ENCODE results near the gene IL15RA.

DNA sequence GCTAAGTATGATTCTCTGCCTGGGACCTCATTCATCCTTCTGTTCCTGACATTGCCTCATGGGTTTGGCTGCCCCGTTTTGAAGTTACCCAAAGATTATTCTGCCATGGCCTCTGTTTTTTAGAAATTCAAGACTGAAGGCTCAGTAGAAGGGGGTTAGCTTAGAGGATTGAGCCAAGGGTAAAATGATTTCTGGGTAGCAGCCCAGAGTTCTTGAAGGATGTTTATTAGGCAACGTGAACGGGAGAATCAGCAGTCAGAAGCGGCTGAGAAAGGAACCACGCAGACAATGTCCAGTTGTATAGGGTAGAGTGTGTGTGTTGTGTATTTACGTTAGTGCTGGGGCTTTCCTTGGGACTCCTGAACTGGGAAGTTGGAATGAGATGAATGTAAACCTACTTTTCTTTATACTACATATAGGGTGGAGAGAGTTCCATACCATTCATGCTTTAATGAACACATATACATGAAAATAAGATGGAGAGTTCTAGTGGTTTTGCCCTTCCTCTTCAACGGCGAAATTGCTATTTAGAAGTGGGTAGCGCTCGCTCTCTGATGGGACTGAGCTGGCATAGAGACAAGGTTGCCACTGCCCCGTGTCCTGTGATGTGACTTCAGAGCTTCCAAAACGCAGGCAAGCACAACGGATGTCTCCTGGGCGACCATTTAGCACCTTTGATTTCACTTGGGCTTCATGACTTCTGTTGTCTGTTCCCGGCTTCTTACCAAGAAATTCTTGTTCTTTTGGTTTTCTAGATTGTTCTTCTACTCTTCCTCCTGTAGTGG, 35.0 kb upstream of the IL15RA start:
- TF ChIP-seq, protein P1, sequence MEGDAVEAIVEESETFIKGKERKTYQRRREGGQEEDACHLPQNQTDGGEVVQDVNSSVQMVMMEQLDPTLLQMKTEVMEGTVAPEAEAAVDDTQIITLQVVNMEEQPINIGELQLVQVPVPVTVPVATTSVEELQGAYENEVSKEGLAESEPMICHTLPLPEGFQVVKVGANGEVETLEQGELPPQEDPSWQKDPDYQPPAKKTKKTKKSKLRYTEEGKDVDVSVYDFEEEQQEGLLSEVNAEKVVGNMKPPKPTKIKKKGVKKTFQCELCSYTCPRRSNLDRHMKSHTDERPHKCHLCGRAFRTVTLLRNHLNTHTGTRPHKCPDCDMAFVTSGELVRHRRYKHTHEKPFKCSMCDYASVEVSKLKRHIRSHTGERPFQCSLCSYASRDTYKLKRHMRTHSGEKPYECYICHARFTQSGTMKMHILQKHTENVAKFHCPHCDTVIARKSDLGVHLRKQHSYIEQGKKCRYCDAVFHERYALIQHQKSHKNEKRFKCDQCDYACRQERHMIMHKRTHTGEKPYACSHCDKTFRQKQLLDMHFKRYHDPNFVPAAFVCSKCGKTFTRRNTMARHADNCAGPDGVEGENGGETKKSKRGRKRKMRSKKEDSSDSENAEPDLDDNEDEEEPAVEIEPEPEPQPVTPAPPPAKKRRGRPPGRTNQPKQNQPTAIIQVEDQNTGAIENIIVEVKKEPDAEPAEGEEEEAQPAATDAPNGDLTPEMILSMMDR (IDR thresholded peaks at IDR 0.05; ENCODE audit: insufficient read depth, low read length, poor library complexity, severe bottlenecking): no peak
- no peak for TF ChIP-seq EZH2phosphoT487 (conservative IDR thresholded peaks at IDR 0.05; ENCODE audit: low read length)
